Lower lobe of right lung (tissue), 2 donors: Measurements from ENCODE around the gene PC. TPM values are rescaled to one million over a fixed set of nuclear protein-coding genes. Genes with fewer than 3 reads are reported as not detected.

ENCODE experiments used
- ATAC-seq, 2 donors: fragments of 200-7000 bp; cut with Tn5 transposase; one replicate each; pipeline ENCODE4 v1.9.1; 2020 to 2022; ENCODE audit warnings: mild to moderate bottlenecking in 2 of 2, moderate library complexity in 2 of 2
- DNase-seq: peaks from one replicate; pipeline ENCODE4 v3.0.0-alpha.2; 2020
- H3K27ac ChIP-seq: fragments of 200-600 bp; one replicate; pipeline ENCODE4 v1.8.0; 2022
- H3K27me3 ChIP-seq: fragments of 200-600 bp; one replicate; pipeline ENCODE4 v1.8.0; 2022; ENCODE audit warnings: low read depth
- H3K36me3 ChIP-seq: fragments of 200-600 bp; one replicate; pipeline ENCODE4 v1.8.0; 2022; ENCODE audit warnings: mild to moderate bottlenecking
- H3K4me1 ChIP-seq: fragments of 200-600 bp; one replicate; pipeline ENCODE4 v1.8.0; 2022
- H3K4me3 ChIP-seq: fragments of 200-600 bp; one replicate; pipeline ENCODE4 v1.8.0; 2022; ENCODE audit warnings: mild to moderate bottlenecking
- H3K9me3 ChIP-seq: fragments of 200-600 bp; one replicate; pipeline ENCODE4 v1.8.0; 2022
- intact Hi-C: fragments of 100-400 bp; cut with DNase I; formaldehyde crosslinking; loops from one replicate; pipeline ENCODE4 v1.11.0; 2022
- total RNA-seq: library from RNA; stranded (reverse); fragmentation: NEBNext Ultra II Directional; extraction: Animal tissue kit (Norgen Biotek cat#: 25700); gene quantifications from one replicate; pipeline ENCODE4 v1.2.1, GENCODE V29; 2021
- TF ChIP-seq, protein P1 (sequence below): fragments of 200-600 bp; IDR thresholded peaks from one replicate; pipeline ENCODE4 v1.8.0; 2022; ENCODE audit warnings: antibody characterized with exemption, mild to moderate bottlenecking
- donor health status: DM: no; HTN: yes; CAD: no; lungs with severe emphysema.

PC gene
- total RNA-seq, 1 donor from 2014 or later: 14.7 TPM

DNA sequence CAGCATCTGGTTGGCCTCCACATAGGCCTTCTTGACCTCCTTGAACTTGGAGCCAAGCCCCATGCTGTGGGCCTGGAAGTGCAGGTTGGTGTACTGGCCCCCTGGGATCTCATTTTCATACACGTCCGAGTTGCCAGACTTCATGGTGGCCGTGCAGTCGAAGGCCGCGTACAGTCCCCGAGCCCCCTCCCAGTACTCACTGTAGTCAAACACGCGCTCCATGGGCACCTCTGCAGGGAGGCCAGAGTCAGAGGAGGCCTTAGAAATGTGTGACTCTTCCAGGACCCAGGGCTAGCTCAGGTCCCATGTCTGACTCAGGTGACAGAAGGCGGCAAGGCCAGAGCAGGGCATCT lies 108.0 kb downstream of the PC start:
- ATAC-seq: no peak
- H3K4me1 ChIP-seq: peaks cover 4% of the 10 kb centered on the region
- no peaks in the 10 kb centered on the region for H3K9me3 ChIP-seq
- H3K36me3 ChIP-seq: peaks cover 38% of the 10 kb centered on the region
- H3K4me3 ChIP-seq: no peak overlapping the region
- intact Hi-C loops: no loop called here
- H3K27ac ChIP-seq: no peak overlapping the region
- no peaks in the 10 kb centered on the region for H3K27me3 ChIP-seq
- DNase-seq: no peak
- TF ChIP-seq, protein P1, sequence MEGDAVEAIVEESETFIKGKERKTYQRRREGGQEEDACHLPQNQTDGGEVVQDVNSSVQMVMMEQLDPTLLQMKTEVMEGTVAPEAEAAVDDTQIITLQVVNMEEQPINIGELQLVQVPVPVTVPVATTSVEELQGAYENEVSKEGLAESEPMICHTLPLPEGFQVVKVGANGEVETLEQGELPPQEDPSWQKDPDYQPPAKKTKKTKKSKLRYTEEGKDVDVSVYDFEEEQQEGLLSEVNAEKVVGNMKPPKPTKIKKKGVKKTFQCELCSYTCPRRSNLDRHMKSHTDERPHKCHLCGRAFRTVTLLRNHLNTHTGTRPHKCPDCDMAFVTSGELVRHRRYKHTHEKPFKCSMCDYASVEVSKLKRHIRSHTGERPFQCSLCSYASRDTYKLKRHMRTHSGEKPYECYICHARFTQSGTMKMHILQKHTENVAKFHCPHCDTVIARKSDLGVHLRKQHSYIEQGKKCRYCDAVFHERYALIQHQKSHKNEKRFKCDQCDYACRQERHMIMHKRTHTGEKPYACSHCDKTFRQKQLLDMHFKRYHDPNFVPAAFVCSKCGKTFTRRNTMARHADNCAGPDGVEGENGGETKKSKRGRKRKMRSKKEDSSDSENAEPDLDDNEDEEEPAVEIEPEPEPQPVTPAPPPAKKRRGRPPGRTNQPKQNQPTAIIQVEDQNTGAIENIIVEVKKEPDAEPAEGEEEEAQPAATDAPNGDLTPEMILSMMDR: no peak

DNA sequence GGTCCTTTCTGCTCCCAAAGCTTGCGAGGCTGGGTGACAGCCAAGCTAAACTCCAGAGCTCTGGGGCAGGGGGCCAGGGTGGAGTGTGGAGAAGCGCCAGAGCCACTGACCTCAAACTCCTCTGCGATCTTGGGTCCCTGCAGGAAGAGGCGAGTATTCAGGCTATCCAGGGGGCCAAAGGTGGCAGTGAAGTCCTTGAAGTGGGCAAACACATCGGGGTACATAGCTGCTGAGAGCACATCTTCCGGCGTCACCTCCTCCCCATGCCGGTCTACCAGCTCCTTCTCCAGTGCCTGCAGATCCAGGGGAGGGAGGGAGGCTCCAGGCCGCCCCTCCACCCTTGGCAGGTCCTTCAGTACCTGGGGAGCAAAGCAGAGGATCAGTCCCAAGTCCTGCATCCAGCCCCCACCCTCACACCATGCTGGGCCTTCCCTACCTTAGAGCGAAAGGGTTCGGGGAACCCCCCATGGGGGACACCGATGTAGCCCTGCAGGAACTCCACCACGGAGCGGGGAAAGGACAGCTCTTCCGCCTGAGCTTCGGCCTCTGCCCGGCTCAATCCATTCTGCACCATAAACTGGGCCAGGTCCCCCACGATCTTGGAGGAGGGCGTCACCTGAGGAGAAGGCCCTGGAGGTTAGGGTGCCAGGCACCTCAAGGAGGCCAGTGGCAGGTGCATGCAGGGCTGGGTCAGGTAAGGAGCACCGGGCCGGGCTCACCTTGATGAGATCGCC lies 108.5 kb downstream of the PC start:
- peaks cover 42% of the 10 kb centered on the region for H3K36me3 ChIP-seq
- intact Hi-C loops: no loop called here
- peak; percentile 31 for DNase-seq
- no peak for ATAC-seq
- peaks cover 2% of the 10 kb centered on the region for H3K4me1 ChIP-seq
- H3K27me3 ChIP-seq: no peaks in the 10 kb centered on the region
- H3K27ac ChIP-seq: no peak overlapping the region
- H3K9me3 ChIP-seq: no peaks in the 10 kb centered on the region
- TF ChIP-seq, protein P1: no peak
- H3K4me3 ChIP-seq: no peak overlapping the region

DNA sequence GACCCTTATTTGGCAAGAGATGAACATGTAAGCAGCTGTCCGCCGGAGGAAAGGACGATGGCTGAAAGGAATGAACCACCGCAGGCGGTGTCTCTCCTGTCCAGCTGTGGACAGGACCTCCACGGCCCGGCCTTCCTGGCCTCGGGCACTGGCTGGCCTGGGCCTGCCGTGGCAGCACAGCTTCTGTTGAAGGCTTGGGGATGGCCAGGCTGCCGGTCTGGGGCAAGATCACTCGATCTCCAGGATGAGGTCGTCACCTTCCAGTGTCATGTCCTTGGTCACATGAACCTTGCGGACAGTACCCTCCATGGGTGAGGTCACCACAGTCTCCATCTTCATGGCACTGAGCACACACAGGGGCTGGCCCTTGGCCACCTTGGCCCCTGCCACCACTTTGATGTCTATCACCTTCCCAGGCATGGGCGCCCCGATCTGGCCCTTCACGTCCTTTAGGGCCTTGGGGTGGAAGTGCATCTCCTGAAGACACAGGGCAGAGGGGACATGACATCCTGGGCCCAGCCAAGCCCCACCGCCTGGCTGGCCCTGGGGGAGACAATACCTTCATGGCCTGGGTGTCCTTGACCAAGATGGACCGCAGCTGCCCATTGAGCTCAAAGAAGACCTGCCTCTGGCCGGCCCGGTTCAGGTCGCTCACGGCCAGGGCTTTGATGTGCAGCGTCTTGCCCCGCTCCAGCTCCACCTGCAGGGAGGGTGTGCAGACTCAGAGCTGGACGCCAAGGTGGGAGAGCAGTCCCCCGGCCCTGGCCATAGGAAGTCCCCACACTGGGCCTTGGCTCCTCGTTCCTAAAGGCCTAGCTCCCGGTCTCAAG lies 109.3 kb downstream of the PC start:
- Histone ChIP-seq H3K27me3 (no peaks in the 10 kb centered on the region), H3K4me3 (no peak overlapping the region), H3K4me1 (peaks cover 10% of the 10 kb centered on the region), H3K27ac (no peak overlapping the region), H3K9me3 (no peaks in the 10 kb centered on the region), H3K36me3 (peaks cover 42% of the 10 kb centered on the region)
- ATAC-seq (no peak), DNase-seq (no peak)
- intact Hi-C loops: no loop called here
- TF ChIP-seq, protein P1: no peak

DNA sequence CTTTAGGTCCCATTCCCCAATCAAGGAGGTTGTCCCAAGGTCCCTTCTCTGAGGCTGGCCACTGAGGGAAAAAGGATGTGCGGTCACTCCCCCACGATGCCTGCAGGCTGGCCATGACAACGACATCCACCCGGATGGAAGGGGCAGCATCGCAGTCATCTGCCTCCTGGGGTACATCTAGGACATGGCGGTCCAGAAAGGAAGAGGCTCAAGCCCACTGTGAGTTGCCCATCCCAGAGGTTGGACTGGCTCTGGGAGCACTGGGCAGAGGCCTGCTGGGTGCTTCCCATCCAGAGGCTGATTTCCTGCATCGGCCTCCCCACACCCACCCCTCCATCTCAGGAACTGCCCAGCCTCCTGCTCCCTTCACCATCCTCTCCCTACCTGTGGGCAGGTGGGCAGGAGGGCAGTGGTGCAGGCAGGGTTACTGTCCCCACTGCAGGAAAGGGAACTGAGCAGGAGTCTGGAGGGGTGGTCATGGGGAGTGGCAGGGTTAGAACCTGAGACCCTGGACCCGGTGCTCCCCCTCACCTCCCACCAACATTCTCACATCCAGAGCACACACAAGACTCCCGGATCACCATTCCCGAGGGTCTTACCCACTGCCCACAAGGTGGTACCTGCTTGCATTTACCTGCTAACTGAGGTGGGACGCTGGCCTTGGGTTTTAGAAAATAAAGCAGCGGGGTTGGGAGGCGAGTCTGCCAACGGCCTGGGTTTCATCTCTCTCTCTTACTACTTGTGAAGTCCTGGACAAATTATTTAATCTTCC lies 110.5 kb downstream of the PC start:
- intact Hi-C loops: no loop called here
- Histone ChIP-seq H3K4me1 (peaks cover 12% of the 10 kb centered on the region), H3K9me3 (no peaks in the 10 kb centered on the region), H3K27ac (no peak overlapping the region), H3K27me3 (no peaks in the 10 kb centered on the region), H3K4me3 (no peak overlapping the region), H3K36me3 (peaks cover 42% of the 10 kb centered on the region)
- no peak for DNase-seq
- no peak for ATAC-seq
- TF ChIP-seq, protein P1: no peak

DNA sequence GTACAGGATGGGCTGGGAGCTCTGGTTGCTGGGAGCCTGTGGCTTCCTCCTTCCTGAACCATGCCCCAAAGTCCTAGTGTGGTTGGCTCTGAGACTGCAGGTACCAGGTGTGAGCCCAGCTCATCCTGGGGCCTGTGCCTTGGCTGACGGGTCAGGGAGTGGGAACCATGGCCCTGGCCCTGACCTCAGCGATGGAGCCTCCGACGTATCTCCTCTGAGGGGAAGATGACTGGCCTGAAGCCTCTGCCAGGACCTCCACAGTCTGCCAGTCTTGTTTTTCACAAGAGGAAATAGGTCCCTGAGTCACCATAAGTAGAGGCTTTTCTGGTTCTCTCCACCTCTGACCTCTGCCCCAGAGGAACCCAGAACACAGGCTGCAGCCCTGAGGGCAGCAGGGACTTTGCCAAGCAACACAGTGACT lies 111.5 kb downstream of the PC start:
- H3K27me3 ChIP-seq: no peaks in the 10 kb centered on the region
- no peak overlapping the region for H3K27ac ChIP-seq
- intact Hi-C loops: no loop called here
- TF ChIP-seq, protein P1: no peak
- peaks cover 21% of the 10 kb centered on the region for H3K4me1 ChIP-seq
- no peaks in the 10 kb centered on the region for H3K9me3 ChIP-seq
- DNase-seq (no peak), ATAC-seq (no peak)
- no peak overlapping the region for H3K4me3 ChIP-seq
- peaks cover 42% of the 10 kb centered on the region for H3K36me3 ChIP-seq
